H7 (cell line): Measurements from ENCODE around the gene ITM2B. TPM values are rescaled to one million over a fixed set of nuclear protein-coding genes. Genes with fewer than 3 reads are reported as not detected.
A peak's percentile ranks its signal among the peaks of the same experiment; 100 is the strongest.
"Not testable (repeated sequence)": the region's sequence is repeated elsewhere in the genome, so short reads cannot be mapped to it uniquely, and the experiment has no call there.

Experiments
- DNase-seq: peaks from one replicate; pipeline ENCODE4 v3.0.0; 2012
- H3K27me3 ChIP-seq: 2 replicates; pipeline ENCODE4 v1.6.0; 2011; ENCODE audit warnings: mild to moderate bottlenecking, low read length; ENCODE audit not compliant: control insufficient read depth, insufficient read depth
- H3K36me3 ChIP-seq: replicated peaks from 2 replicates; pipeline ENCODE4 v1.5.1; 2011; ENCODE audit warnings: low read length; ENCODE audit not compliant: control insufficient read depth, insufficient read depth
- H3K4me3 ChIP-seq: 2 replicates; pipeline ENCODE4 v1.5.1; 2011; ENCODE audit warnings: low read depth, mild to moderate bottlenecking, control low read depth, low read length, moderate library complexity; ENCODE audit not compliant: insufficient read depth
- total RNA-seq: library from RNA; depleted of rRNA; stranded (reverse); fragments of >200 nt; shearing (Covaris generic); gene quantifications from 2 replicates; pipeline ENCODE4 v1.2.3, GENCODE V29; 2014

Gene ITM2B
- total RNA-seq, 1 experiment from 2014 or later = 197 TPM

DNA sequence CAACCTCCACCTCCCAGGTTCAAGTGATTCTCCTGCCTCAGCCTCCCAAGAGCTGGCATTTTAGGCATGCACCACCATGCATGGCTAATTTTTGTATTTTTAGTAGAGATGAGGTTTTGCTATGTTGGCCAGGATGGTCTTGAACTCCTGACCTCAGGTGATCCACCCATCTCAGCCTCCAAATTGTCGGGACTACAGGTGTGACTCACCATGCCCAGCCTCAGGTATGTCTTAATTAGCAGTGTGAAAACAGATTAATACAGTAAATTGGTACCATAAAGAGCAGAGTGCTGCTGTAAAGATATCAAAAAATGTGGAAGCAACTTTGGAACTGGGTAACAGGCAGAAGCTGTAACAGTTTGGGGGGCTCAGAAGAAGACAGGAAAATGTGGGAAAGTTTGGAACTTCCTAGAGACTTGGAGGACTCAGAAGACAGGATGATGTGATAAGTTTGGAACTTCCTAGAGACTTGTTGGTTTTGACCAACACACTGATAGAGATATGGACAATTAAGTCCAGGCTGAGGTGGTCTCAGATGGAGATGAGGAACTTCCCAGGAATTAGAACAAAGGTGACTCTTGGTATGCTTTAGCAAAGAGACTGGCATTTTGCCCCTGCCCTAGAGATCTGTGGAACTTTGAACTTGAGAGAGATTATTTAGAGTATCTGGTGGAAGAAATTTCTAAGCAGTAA, 17.3 kb upstream of the ITM2B start:
- not testable (repeated sequence) for H3K27me3 ChIP-seq, DNase-seq

DNA sequence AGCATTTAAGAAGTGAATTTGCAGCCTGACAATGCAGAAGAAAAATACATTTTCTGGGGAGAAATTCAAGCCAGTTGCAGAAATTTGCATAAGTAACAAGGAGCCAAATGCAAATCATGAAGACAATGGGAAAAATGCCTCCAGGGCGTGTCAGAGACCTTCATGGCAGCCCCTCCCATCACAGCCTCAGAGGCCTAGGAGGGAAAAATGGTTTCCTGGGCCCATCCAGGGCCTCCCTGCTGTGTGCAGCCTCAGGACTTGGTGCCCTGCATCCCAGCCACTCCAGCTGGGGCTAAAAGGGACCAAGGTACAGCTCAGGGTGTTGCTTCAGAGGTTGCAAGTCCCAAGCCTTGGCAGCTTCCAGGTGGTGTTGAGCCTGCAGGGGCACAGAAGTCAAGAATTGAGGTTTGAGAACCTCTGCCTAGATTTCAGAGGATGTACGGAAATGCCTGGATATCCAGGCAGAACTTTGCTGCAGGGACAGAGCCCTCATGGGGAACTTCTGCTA, 16.7 kb upstream of the ITM2B start:
- Histone ChIP-seq H3K4me3 (no peak overlapping the region), H3K27me3 (no peaks in the 10 kb centered on the region), H3K36me3 (no peaks in the 10 kb centered on the region)
- no peak for DNase-seq

More for the DNA sequence above, 17.3 kb upstream of the ITM2B start:
- H3K36me3 ChIP-seq, H3K4me3 ChIP-seq: not testable (repeated sequence)

DNA sequence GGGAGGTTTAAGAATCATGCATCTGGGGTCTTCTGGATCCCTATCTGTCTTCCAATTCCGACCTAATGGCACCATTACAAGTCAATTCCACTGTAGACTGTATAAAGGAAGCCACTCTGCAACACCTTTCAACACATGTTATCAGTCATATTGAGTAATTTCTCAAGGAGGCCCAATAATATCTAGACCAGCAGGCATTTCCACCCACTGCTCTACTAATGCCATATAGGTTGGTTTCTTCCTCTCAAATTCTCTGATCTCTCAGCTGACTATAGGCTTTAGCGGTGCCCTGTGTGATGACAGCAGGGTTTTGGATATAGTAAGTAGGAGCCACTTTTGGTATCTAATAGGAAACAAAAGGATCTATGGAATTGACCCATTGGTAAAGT, 12.4 kb upstream of the ITM2B start:
- Histone ChIP-seq H3K36me3 (no peaks in the 10 kb centered on the region), H3K4me3 (no peak overlapping the region), H3K27me3 (no peaks in the 10 kb centered on the region)
- DNase-seq = no peak

DNA sequence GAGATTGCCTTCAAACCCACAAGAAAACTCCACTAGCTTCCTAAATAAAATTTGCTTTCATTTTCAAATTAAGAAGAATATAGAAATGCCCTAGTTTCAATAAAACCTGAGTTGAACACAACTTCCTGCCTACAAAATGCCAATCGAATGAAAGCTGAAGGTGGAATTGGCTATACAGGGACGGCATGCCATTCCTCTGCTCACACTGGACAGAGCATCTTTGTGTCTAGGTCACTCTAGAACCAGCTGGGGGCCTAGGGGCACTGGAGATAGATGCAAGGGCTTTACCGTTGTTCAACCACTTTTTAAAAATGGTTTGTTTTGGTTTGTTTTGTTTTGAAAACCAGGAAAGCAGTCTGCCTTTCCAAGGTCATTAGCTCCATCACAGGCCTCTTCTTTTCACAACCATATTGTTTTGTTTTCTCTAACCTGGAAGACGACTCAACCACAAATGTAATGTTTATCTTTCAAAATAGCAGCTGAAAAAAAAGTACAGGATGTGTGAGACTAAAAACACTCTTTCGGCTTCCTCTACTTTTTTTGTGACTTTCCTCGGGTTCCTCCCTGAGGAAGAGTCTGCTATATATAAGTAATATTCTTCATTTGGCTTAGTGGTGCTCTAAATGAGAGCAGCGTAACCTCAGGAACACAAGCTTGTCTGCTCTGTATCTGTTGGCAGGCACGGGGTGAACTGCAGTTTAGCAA, 11.9 kb upstream of the ITM2B start:
- no peak overlapping the region for H3K4me3 ChIP-seq
- no peaks in the 10 kb centered on the region for H3K36me3 ChIP-seq
- no peak for DNase-seq

DNA sequence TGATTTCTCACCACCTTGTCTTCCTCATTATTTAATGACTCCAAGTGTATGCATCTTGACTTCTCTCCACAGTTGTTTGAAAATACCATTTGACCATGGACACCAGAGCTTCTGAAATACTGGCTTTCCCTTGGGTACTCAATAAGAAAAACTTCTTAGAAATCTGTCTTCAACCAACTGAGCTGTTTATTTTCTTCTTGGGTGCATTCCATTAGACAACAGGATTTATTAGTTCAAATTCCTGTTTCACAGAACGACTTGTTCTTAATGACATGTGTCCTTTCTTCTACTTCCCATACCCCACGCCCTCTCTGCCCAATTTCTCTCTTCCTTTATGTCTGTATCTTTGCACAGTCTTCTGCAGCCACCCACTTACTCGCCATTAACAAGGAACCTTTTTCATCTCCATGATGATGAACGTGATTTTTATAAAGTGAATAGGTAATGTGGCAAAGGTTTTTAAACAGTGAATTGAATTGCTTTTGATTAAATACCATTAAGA, 11.3 kb upstream of the ITM2B start:
- DNase-seq = no peak
- no peaks in the 10 kb centered on the region for H3K27me3 ChIP-seq
- no peak overlapping the region for H3K4me3 ChIP-seq
- no peaks in the 10 kb centered on the region for H3K36me3 ChIP-seq

More for the DNA sequence above, 11.9 kb upstream of the ITM2B start:
- H3K27me3 ChIP-seq = no peaks in the 10 kb centered on the region

- no peak for DNase-seq
- Histone ChIP-seq H3K36me3 (no peaks in the 10 kb centered on the region), H3K4me3 (no peak overlapping the region), H3K27me3 (no peaks in the 10 kb centered on the region)
These were observed 10.4 kb upstream of the ITM2B start for GRCh38 chr13:48222358-48223301.

DNA sequence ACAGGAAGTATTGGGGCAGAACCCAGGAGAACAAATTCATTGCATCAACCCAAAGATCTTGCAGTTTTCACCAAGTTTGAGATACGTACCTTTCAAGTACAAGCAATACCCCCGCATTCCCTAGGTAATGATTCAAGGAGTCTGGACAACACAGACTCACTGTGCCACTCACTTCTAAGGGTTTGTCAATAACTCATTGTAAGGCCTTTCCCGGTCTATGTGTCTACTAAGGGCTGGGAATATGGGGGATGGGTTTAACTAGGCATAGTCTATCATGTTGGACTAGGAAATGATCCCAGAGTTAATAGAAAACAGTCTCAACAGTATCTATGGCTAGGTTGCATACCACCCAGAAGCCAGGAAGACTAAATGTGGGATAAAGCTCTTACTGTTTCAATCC, 8.3 kb upstream of the ITM2B start:
- no peaks in the 10 kb centered on the region for H3K27me3 ChIP-seq
- no peak overlapping the region for H3K4me3 ChIP-seq
- H3K36me3 ChIP-seq = no peaks in the 10 kb centered on the region
- no peak for DNase-seq

GRCh38 chr13:48230541-48230940, 2.5 kb upstream of the ITM2B start:
- H3K4me3 ChIP-seq = no peak overlapping the region

GRCh38 chr13:48231080-48231479, 1.9 kb upstream of the ITM2B start:
- H3K36me3 ChIP-seq = no peaks in the 10 kb centered on the region
- 0 out of 2 replicates have a peak, but pooled peaks cover 1% of the 10 kb centered on the region for H3K27me3 ChIP-seq
- no peak overlapping the region for H3K4me3 ChIP-seq
- DNase-seq = no peak

More at GRCh38 chr13:48230541-48230940, 2.5 kb upstream of the ITM2B start:
- Histone ChIP-seq H3K27me3 (0 out of 2 replicates have a peak, but pooled peaks cover 1% of the 10 kb centered on the region), H3K36me3 (no peaks in the 10 kb centered on the region)
- DNase-seq = no peak

GRCh38 chr13:48231933-48232332, 1.1 kb upstream of the ITM2B start:
- H3K4me3 ChIP-seq = no peak overlapping the region
- no peak for DNase-seq

GRCh38 chr13:48232420-48233045, 473 bp upstream of the ITM2B start:
- Histone ChIP-seq H3K4me3 (peak overlapping the region; percentile 97), H3K36me3 (no peaks in the 10 kb centered on the region), H3K27me3 (0 out of 2 replicates have a peak, but pooled peaks cover 1% of the 10 kb centered on the region)
- peak; percentile 39 for DNase-seq

More at GRCh38 chr13:48231933-48232332, 1.1 kb upstream of the ITM2B start:
- Histone ChIP-seq H3K36me3 (no peaks in the 10 kb centered on the region), H3K27me3 (0 out of 2 replicates have a peak, but pooled peaks cover 1% of the 10 kb centered on the region)

GRCh38 chr13:48233889-48234488, 983 bp downstream of the ITM2B start:
- DNase-seq = peak; percentile 13
- Histone ChIP-seq H3K4me3 (peak overlapping the region; percentile 97), H3K36me3 (no peaks in the 10 kb centered on the region), H3K27me3 (0 out of 2 replicates have a peak, but pooled peaks cover 1% of the 10 kb centered on the region)

DNA sequence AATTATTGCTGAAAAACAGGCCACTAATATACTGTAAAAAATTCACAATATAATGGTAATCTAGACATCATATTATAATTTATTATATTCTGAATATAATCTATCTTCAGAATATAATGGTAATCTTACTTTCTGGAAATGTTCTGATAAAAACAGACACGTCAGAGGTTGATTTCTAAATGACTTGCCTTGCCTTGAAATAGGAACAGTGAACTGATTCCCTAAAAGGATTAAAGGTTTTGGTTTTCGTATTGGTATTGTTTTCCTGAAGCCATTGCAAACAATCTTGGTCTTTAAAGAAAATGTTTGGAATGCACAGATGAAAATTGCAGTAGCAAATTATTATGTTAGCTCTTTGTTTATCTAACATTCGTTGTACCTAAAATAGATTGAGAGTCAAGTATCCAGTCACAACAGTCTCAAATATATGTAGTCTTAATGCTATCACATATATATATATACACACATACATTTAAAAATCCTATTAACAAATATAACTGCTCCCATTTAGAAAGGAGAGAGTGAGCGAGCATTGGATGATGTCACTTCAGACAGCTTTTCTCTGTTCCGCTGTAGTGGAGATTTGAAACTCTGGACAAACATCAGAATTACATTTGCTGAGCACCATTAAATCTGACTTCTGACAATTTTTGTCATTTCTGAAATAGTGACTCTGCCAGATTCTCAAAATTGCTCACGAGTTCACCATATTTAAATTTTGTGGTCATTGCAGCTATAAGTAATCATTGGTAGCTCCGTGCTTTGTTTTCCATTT, 1.7 kb downstream of the ITM2B start:
- DNase-seq = no peak
- peak overlapping the region; percentile 97 for H3K4me3 ChIP-seq
- H3K27me3 ChIP-seq = 0 out of 2 replicates have a peak, but pooled peaks cover 1% of the 10 kb centered on the region
- no peaks in the 10 kb centered on the region for H3K36me3 ChIP-seq
